ENCODE data around the gene ARHGEF5. TPM values are rescaled to one million over a fixed set of nuclear protein-coding genes. Genes with fewer than 3 reads are reported as not detected.

Gene ARHGEF5
- total and polyA plus RNA-seq, 12 donors, result 0.46 to 3.9 (median 1.8) TPM

GRCh38 chr7:144404946-144405345 is 49.7 kb downstream of the ARHGEF5 start:
- DNase-seq (no peak), ATAC-seq (no peak)
- no peak overlapping the region for H3K27ac ChIP-seq
- no peak for TF ChIP-seq CTCF (IDR thresholded peaks at IDR 0.05)
- no peak overlapping the region for H3K4me3 ChIP-seq
- H3K27me3 ChIP-seq, result peaks cover 0 to 14% (median 0%) of the 10 kb centered on the region in 7 donors
- H3K36me3 ChIP-seq, result no peaks in the 10 kb centered on the region
- H3K4me1 ChIP-seq, result peaks cover 0 to 5% (median 0%) of the 10 kb centered on the region in 9 donors
- H3K9me3 ChIP-seq, result no peaks in the 10 kb centered on the region
- intact Hi-C loops (cut with DNase I), result no loop called here
- 86 to 89% methylated on average over 4 of the region's 4 CpGs for WGBS, 2 donors

GRCh38 chr7:144407266-144407931 is 52.2 kb downstream of the ARHGEF5 start:
- ATAC-seq (no peak), DNase-seq (no peak)
- no peak overlapping the region for H3K4me3 ChIP-seq
- 42 to 51% methylated on average over 12 of the region's 12 CpGs for WGBS, 2 donors
- H3K27me3 ChIP-seq, result peaks cover 0 to 6% (median 0%) of the 10 kb centered on the region in 7 donors
- no peak for TF ChIP-seq CTCF (IDR thresholded peaks at IDR 0.05)
- no peaks in the 10 kb centered on the region for H3K36me3 ChIP-seq
- intact Hi-C loops (cut with DNase I), result no loop called here
- H3K9me3 ChIP-seq, result no peaks in the 10 kb centered on the region
- peaks cover 0 to 5% (median 0%) of the 10 kb centered on the region in 9 donors for H3K4me1 ChIP-seq
- no peak overlapping the region for H3K27ac ChIP-seq

DNA sequence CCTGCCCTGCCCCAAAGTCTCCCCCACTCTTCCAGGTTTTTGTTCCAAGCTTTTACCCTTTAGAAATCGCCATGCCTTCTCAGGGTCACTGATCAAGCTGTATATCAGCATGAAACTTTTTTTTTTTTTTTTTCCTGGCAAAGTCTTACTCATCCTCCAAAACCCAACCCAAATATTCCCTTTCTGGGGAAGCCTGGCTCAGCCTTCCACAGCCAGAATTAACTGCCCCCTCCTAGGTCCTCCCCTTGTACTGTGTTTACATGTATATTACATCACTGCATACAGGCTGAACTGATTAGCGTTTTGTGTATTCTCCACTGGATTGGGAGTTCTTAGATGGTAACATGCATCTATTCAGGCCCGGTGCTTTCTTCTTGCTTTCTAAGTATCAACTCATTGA is 52.9 kb downstream of the ARHGEF5 start:
- no peak for TF ChIP-seq CTCF (IDR thresholded peaks at IDR 0.05)
- 75 to 79% methylated on average over 3 of the region's 3 CpGs for WGBS, 2 donors

DNA sequence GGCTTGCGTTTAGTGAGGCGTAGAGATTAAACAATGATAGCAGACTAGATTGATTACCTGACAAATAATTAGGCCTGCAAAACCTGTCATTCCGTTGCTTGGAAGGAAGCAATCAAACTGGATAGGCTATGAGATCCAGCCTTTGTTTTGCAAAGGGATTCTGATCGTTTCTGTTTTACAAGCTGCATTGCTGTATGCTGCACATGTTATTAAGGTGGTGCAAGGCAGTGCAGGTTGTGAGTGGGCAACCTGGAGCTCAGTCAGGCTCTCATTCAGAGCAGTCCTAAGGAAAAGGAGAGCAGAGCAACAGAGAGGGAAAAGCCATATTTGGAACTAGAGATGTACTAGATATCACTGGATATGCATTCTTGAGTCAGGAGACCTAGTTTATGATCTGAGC is 55.2 kb downstream of the ARHGEF5 start:
- peaks cover 0 to 6% (median 0%) of the 10 kb centered on the region in 7 donors for H3K27me3 ChIP-seq
- no peak for TF ChIP-seq CTCF (IDR thresholded peaks at IDR 0.05)
- 45% methylated on average over 4 of the region's 4 CpGs for WGBS, 2 donors
- no peak overlapping the region for H3K4me3 ChIP-seq
- DNase-seq (no peak), ATAC-seq (no peak)
- H3K4me1 ChIP-seq, result peaks cover 0 to 5% (median 0%) of the 10 kb centered on the region in 9 donors
- no peaks in the 10 kb centered on the region for H3K36me3 ChIP-seq
- no peaks in the 10 kb centered on the region for H3K9me3 ChIP-seq
- intact Hi-C loops (cut with DNase I), result no loop called here
- no peak overlapping the region for H3K27ac ChIP-seq

More for the DNA sequence above, 52.9 kb downstream of the ARHGEF5 start:
- Histone ChIP-seq H3K9me3 (no peaks in the 10 kb centered on the region), H3K36me3 (no peaks in the 10 kb centered on the region), H3K4me3 (no peak overlapping the region), H3K27me3 (peaks cover 0 to 6% (median 0%) of the 10 kb centered on the region in 7 donors), H3K4me1 (peaks cover 0 to 5% (median 0%) of the 10 kb centered on the region in 9 donors), H3K27ac (no peak overlapping the region)
- intact Hi-C loops (cut with DNase I), result no loop called here
- ATAC-seq (no peak), DNase-seq (no peak)

Data from heart right ventricle (tissue), 16 donors.